ENCODE results near the gene GRHL1. TPM values are rescaled to one million over a fixed set of nuclear protein-coding genes. Genes with fewer than 3 reads are reported as not detected.

The GRHL1 gene
- total and polyA plus RNA-seq, 2 of the 8 experiments (the other 6 are each of a cell fraction or from before 2014, with no cell fraction given), result 1.3 to 3.6 TPM

DNA sequence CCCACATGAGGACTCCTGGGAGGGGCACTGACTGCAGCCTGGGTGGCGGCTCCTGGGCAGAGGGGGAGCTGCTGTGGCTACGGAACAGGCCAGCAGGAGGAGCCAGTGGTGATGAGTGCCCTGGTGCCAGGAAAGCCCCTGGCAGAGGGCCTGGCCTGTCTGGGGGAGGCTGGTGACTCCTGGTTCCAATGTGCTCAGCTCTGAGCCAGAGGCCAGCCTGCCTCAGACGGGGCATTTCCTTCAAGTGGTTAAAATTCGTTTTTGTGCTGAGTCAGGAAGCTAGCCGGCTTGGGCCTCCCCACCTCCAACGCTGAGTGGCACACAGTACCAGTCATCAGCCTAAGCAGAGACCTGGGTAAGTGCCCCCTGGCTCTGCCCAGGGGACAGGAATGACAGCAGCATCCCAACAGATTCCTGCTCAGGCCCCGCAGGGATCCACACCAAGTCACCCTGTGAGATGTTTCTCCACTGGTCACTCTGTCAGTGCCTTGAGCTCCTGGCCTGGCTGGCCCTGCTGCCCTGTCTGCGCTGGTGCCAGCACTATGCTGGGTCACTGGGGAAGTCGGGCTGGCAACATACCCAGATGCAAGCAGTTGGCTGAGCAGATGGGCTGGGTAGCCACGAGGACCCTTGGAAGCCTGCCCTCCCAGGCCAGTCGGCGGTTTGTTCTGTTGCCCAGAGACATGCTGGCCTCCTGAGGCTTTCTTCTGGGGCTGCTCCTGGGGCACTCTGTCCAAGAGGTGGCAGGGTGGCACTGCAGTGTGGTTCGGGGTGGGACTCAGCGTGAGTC is 84.8 kb downstream of the GRHL1 start:
- 83% methylated on average over 13 of the region's 14 CpGs; no CpG with 5 or more reads in 1 of the 2 experiments for WGBS, 2 experiments (ENCODE audit: extremely low coverage in 1 of 2, insufficient coverage in 1 of 2, insufficient read length in 1 of 2, insufficient replicate concordance in 2 of 2, low coverage in 1 of 2, low lambda C conversion rate in 2 of 2, missing lambda C conversion rate in 1 of 2)
- no peak overlapping the region; the same call in 1 of the 2 replicates for H4K8ac ChIP-seq (ENCODE audit: extremely low read depth, insufficient read depth, low read length)
- H4K5ac ChIP-seq (ENCODE audit: insufficient read length, low read depth, low read length), result no peak overlapping the region
- H3K9me3 ChIP-seq (ENCODE audit: insufficient read depth in 2 of 2, low read depth in 1 of 2, low read length in 1 of 2), result no peaks in the 10 kb centered on the region
- no peak overlapping the region for H2BK120ac ChIP-seq (replicated peaks; ENCODE audit: low read depth, low read length)
- no peak overlapping the region for H3K18ac ChIP-seq (ENCODE audit: extremely low read depth, low read length)
- peaks cover 0 to 6% (median 3%) of the 10 kb centered on the region in 4 experiments; a peak in 4 of 7 replicates for H3K27me3 ChIP-seq (replicated peaks in 1 of 4; ENCODE audit: control insufficient read depth in 3 of 4, extremely low read depth in 1 of 4, insufficient read depth in 3 of 4, low read length in 3 of 4)
- no peak overlapping the region for H3K4me2 ChIP-seq (ENCODE audit: insufficient read depth in 1 of 2, low read depth in 2 of 2, low read length in 2 of 2)
- no peaks in the 10 kb centered on the region; a peak in 1 of 7 replicates for H3K4me1 ChIP-seq (replicated peaks in 1 of 4; ENCODE audit: control insufficient read depth in 3 of 4, insufficient read depth in 4 of 4, low read length in 3 of 4)
- no peak for DNase-seq (ENCODE audit: low read depth in 1 of 2, low spot score in 2 of 2)
- H3K27ac ChIP-seq (ENCODE audit: low read depth, low read length), result no peak overlapping the region
- no peaks in the 10 kb centered on the region for H3K36me3 ChIP-seq (ENCODE audit: control insufficient read depth in 2 of 4, insufficient read depth in 4 of 4, low read length in 3 of 4)
- no peak overlapping the region for H2BK12ac ChIP-seq (ENCODE audit: low read depth, low read length)
- no peak overlapping the region for H3K14ac ChIP-seq (ENCODE audit: insufficient read length)
- TF ChIP-seq YY1 (IDR thresholded peaks at IDR 0.05; ENCODE audit: low read depth, low read length) (0 out of 2 replicates have a peak, but pooled peaks have one; percentile 21), CHD2 (IDR thresholded peaks at IDR 0.05; ENCODE audit: low read length) (no peak), SP1 (IDR thresholded peaks at IDR 0.05; ENCODE audit: low read depth, low read length) (no peak), MAFK (IDR thresholded peaks at IDR 0.05; ENCODE audit: low read depth, low read length) (peak; percentile 16; the same call in 1 of the 2 replicates), RAD21 (IDR thresholded peaks at IDR 0.05 in 1 of 2, conservative IDR thresholded peaks at IDR 0.05 in 1 of 2; ENCODE audit: low read depth in 2 of 2, low read length in 2 of 2) (peak; percentile 36 to 49)
- TF ChIP-seq, protein P1, sequence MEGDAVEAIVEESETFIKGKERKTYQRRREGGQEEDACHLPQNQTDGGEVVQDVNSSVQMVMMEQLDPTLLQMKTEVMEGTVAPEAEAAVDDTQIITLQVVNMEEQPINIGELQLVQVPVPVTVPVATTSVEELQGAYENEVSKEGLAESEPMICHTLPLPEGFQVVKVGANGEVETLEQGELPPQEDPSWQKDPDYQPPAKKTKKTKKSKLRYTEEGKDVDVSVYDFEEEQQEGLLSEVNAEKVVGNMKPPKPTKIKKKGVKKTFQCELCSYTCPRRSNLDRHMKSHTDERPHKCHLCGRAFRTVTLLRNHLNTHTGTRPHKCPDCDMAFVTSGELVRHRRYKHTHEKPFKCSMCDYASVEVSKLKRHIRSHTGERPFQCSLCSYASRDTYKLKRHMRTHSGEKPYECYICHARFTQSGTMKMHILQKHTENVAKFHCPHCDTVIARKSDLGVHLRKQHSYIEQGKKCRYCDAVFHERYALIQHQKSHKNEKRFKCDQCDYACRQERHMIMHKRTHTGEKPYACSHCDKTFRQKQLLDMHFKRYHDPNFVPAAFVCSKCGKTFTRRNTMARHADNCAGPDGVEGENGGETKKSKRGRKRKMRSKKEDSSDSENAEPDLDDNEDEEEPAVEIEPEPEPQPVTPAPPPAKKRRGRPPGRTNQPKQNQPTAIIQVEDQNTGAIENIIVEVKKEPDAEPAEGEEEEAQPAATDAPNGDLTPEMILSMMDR (IDR thresholded peaks at IDR 0.05; ENCODE audit: control extremely low read depth in 1 of 3, insufficient read depth in 1 of 3, low read depth in 1 of 3, low read length in 3 of 3), result peak; percentile 60 to 76 (median 70)
- POLR2A ChIA-PET (ENCODE audit: partially characterized antibody), result interaction anchor here (1.7 kb wide), 1 partner anchor 11 kb away, joined by 6 read pairs; no protein-coding TSS in a partner anchor
- H2AK5ac ChIP-seq (ENCODE audit: low read depth, low read length), result no peak overlapping the region
- H4K20me1 ChIP-seq (replicated peaks in 1 of 2; ENCODE audit: control insufficient read depth in 1 of 2, insufficient read depth in 2 of 2, low read length in 2 of 2), result no peaks in the 10 kb centered on the region
- no peak overlapping the region for H2BK15ac ChIP-seq (ENCODE audit: low read length)
- H3K23me2 ChIP-seq (ENCODE audit: low read depth, low read length), result no peaks in the 10 kb centered on the region
- CTCF ChIA-PET (ENCODE audit: partially characterized antibody), result interaction anchor here (0.8 to 3.3 kb wide), 17 partner anchors 10 to 237 kb away, joined by 3 to 42 read pairs (median 4); no protein-coding TSS in a partner anchor
- no peak overlapping the region for H3K56ac ChIP-seq (replicated peaks; ENCODE audit: insufficient read length, low read depth, low read length)
- no peak overlapping the region for H3K9ac ChIP-seq (replicated peaks in 1 of 4; ENCODE audit: extremely low read depth in 1 of 4, low read depth in 3 of 4, low read length in 3 of 4)
- H2BK20ac ChIP-seq (ENCODE audit: low read length), result no peak overlapping the region
- no peaks in the 10 kb centered on the region for H3K79me1 ChIP-seq (ENCODE audit: low read depth, low read length)
- no peak for FAIRE-seq
- H3K79me2 ChIP-seq (ENCODE audit: control insufficient read depth in 1 of 2, insufficient read depth in 2 of 2, low read length in 2 of 2), result no peaks in the 10 kb centered on the region
- H2AFZ ChIP-seq (ENCODE audit: low read length), result no peak overlapping the region
- H2BK5ac ChIP-seq (ENCODE audit: low read depth, low read length), result no peak overlapping the region
- H3K4ac ChIP-seq (replicated peaks; ENCODE audit: insufficient read length, low read depth, low read length), result no peak overlapping the region
- H4K91ac ChIP-seq (replicated peaks; ENCODE audit: insufficient read length, low read length), result no peak overlapping the region
- H3K4me3 ChIP-seq (ENCODE audit: extremely low read depth in 1 of 4, insufficient read depth in 2 of 4, low read depth in 3 of 4, low read length in 4 of 4), result no peak overlapping the region
- H3K23ac ChIP-seq (ENCODE audit: insufficient read length), result no peak overlapping the region

All from H1 (cell line).